AG04450 (cell line): ENCODE data around the gene NSUN4. TPM values are rescaled to one million over a fixed set of nuclear protein-coding genes. Genes with fewer than 3 reads are reported as not detected.
A peak's percentile ranks its signal among the peaks of the same experiment; 100 is the strongest.

Experiments
- CTCF ChIA-PET: fragments of 300-600, 350-600 bp; formaldehyde crosslinking; extraction: SDS; loops from one replicate; lab custom pipeline; 2022; ENCODE audit warnings: antibody characterized with exemption, inconsistent platforms; lab: Charles Lee
- POLR2A ChIA-PET: fragments of 350-600 bp; formaldehyde crosslinking; extraction: SDS; loops from one replicate; lab custom pipeline; 2021; ENCODE audit warnings: antibody characterized with exemption, inconsistent platforms; lab: Yijun Ruan, JAX
- DNase-seq: peaks from one replicate; pipeline ENCODE4 v3.0.0-alpha.2; 2011; ENCODE audit warnings: low read depth, low spot score
- H3K27ac ChIP-seq: one replicate; pipeline ENCODE4 v1.5.1; 2012; ENCODE audit warnings: low read depth, low read length, control low read depth
- H3K27me3 ChIP-seq: one replicate; pipeline ENCODE4 v1.6.0; 2012; ENCODE audit warnings: low read length; ENCODE audit not compliant: control insufficient read depth, insufficient read depth
- H3K4me3 ChIP-seq: 2 replicates; pipeline ENCODE4 v1.5.1; 2011; ENCODE audit warnings: mild to moderate bottlenecking, low read depth, low read length, control low read depth
- H3K9me3 ChIP-seq: 2 replicates; pipeline ENCODE4 v1.5.1; 2012; ENCODE audit warnings: low read length; ENCODE audit not compliant: control insufficient read depth, insufficient read depth
- CTCF ChIP-seq: IDR thresholded peaks from 2 replicates; pipeline ENCODE4 v1.5.1; 2011; ENCODE audit warnings: low read depth, low read length, control low read depth, inconsistent platforms
- polyA plus RNA-seq: library from polyadenylated mRNA; depleted of rRNA; stranded (reverse); fragments of >200 nt; gene quantifications from 2 replicates; pipeline ENCODE4 v1.2.3, GENCODE V29; 2011

The NSUN4 gene
- polyA plus RNA-seq, 1 experiment: 18.4 TPM

GRCh38 chr1:46401964-46402626, 61.5 kb downstream of the NSUN4 start:
- ChIA-PET CTCF (interaction anchor here (0.7 to 1.4 kb wide), 4 partner anchors 40 to 323 kb away, joined by 3 to 4 read pairs (median 3); no protein-coding TSS in a partner anchor), POLR2A (no interaction called here)
- Histone ChIP-seq H3K4me3 (no peak overlapping the region), H3K9me3 (no peaks in the 10 kb centered on the region; the same call in 1 of the 2 replicates), H3K27ac (no peak overlapping the region), H3K27me3 (peaks cover 12% of the 10 kb centered on the region)
- no peak for TF ChIP-seq CTCF
- peak; percentile 86 for DNase-seq

GRCh38 chr1:46403916-46404315, 63.3 kb downstream of the NSUN4 start:
- no peak for TF ChIP-seq CTCF
- CTCF ChIA-PET: interaction anchor here (0.6 to 1.2 kb wide), 3 partner anchors 123 to 204 kb away, joined by 3 to 4 read pairs (median 4); no protein-coding TSS in a partner anchor

GRCh38 chr1:46404482-46405196, 64.0 kb downstream of the NSUN4 start:
- DNase-seq: no peak
- no peak for TF ChIP-seq CTCF
- Histone ChIP-seq H3K9me3 (no peaks in the 10 kb centered on the region; the same call in 1 of the 2 replicates), H3K4me3 (no peak overlapping the region), H3K27me3 (peaks cover 14% of the 10 kb centered on the region), H3K27ac (no peak overlapping the region)
- CTCF ChIA-PET: interaction anchor here (0.6 to 2.4 kb wide), 5 partner anchors 30 to 203 kb away, joined by 3 to 22 read pairs (median 4); no protein-coding TSS in a partner anchor
- POLR2A ChIA-PET: no interaction called here

More at GRCh38 chr1:46403916-46404315, 63.3 kb downstream of the NSUN4 start:
- Histone ChIP-seq H3K27ac (no peak overlapping the region), H3K9me3 (no peaks in the 10 kb centered on the region; the same call in 1 of the 2 replicates), H3K4me3 (no peak overlapping the region), H3K27me3 (peaks cover 11% of the 10 kb centered on the region)
- no peak for DNase-seq
- POLR2A ChIA-PET: no interaction called here

GRCh38 chr1:46405197-46405555, 64.6 kb downstream of the NSUN4 start:
- TF ChIP-seq CTCF: no peak
- CTCF ChIA-PET: interaction anchor here (0.6 to 2.4 kb wide), 2 partner anchors 30 to 124 kb away, joined by 3 to 22 read pairs; no protein-coding TSS in a partner anchor
- DNase-seq: no peak

More at GRCh38 chr1:46405197-46405555, 64.6 kb downstream of the NSUN4 start:
- Histone ChIP-seq H3K27me3 (peaks cover 13% of the 10 kb centered on the region), H3K9me3 (no peaks in the 10 kb centered on the region; the same call in 1 of the 2 replicates), H3K27ac (no peak overlapping the region), H3K4me3 (no peak overlapping the region)
- POLR2A ChIA-PET: no interaction called here
